GM19193 (cell line): ENCODE data around the gene CADPS2.

Experiments
- POLR2A ChIP-seq: IDR thresholded peaks from 4 replicates; pipeline ENCODE4 v1.6.1; 2011; ENCODE audit not compliant: insufficient read depth, insufficient read length; ENCODE audit errors: extremely low read depth

Gene CADPS2

GRCh38 chr7:122717356-122718089, 168.7 kb downstream of the CADPS2 start:
- TF ChIP-seq POLR2A: no peak

DNA sequence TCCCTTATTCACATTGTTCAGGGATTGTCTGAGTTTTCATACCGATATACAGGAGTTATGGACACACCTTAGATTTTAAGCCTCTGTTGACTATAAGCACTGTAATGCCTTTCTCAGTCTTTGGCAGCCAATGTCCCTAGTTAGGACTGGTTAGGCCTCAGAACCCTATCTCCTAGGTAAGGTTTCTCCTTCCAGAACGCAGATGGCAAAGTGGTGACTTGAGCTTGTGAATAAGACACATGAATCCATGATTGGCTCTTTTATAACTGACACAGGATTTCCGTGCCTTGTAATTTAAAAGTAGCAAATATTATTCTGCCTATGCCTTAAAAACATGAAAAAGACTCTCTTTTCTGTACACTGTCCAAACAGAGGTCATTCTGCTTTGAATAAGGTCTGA, 171.1 kb downstream of the CADPS2 start:
- TF ChIP-seq POLR2A: no peak

DNA sequence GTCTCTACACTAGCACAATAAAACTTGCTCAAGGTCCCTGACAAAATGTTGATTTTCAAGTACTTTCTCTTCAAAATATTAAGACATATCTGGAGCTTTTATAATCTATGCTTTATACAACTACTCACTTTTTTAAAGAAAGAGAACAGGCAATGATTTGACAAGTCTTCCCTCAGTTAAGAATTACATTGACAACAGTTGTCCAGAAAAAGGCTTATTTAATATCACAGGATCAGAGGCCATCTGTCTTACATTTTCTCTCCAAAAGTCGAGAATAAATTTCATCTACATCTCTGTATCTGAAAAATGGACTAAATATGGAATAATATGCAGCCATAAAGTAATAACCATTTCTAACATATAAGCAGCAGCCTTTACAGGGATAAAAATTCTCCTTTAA, 175.3 kb downstream of the CADPS2 start:
- no peak for TF ChIP-seq POLR2A

GRCh38 chr7:122709930-122710646, 176.2 kb downstream of the CADPS2 start:
- no peak for TF ChIP-seq POLR2A

DNA sequence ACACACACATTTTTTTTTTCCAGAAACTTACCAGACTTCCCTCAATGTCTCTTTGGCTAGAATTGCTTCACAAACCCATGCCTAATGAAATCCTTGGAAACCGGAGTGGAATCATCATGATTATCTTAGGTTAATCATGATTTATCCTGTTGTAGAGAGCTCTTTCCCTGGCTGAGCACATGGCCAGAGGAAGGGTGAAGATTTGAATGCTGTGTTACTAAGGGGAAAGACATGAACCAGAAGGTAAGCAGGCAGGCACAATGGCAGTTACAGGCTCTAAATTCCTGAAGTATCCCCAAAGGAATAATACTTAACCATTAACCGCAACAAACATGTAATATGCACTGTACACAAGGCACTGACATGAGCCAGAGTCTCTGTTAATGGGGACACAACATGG, 179.4 kb downstream of the CADPS2 start:
- no peak for TF ChIP-seq POLR2A

DNA sequence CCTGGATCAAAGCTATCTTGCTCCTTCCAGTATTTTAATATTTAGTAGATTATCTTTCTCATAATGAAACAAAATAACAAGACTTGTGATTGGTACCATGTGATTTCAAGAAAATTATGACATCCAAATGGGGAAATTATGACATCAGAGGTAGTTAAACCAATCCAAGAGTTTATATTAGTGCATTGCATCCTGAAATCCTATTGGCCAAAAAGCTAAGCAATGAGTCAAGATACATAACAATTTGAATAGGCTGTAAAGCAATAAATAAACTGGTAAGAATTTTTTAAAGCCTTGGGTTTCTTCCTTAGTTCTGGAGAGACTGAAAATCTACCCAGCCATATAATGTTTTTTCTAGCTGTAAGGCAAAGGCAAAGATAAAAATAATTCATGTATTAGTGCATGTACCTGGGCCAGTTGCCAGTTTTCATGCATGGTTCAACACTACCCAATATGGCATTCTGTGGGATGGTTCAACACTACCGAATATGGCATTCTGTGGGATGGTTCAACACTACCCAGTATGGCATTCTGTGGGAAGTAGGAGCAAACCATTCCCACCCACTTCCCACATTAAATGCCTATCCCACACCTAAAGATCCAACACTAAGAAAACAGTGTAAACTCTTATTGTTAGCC, 183.3 kb downstream of the CADPS2 start, which contains the start of gene RNF148:
Gene RNF148 (minus strand): TSS at position 51 of the 639 bp plus-strand sequence. CDS start 172 bp downstream, outside the sequence.
- TF ChIP-seq POLR2A: no peak

DNA sequence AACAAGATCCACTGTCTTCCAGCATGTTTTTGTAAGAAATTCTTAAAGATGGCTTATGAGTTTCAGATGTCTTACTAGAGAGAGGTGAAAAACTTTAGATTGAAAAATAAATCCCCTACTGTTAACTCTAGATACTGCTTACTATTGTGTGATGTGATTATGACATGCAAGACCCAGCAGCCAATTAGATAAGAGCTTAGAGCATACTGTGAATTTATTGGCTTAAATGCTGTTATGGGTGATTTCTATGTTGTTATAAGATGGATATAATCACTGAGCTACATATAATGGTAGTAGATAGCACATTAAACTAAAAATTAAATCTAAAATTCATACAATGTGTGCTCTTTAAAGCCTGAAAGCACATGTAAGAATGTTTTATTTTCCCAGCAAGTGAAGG, 187.2 kb downstream of the CADPS2 start, which contains the start of gene RNF133:
Gene RNF133 (minus strand): TSS at position 101 of the 400 bp plus-strand sequence. CDS start 199 bp downstream, outside the sequence.
- TF ChIP-seq POLR2A: no peak

DNA sequence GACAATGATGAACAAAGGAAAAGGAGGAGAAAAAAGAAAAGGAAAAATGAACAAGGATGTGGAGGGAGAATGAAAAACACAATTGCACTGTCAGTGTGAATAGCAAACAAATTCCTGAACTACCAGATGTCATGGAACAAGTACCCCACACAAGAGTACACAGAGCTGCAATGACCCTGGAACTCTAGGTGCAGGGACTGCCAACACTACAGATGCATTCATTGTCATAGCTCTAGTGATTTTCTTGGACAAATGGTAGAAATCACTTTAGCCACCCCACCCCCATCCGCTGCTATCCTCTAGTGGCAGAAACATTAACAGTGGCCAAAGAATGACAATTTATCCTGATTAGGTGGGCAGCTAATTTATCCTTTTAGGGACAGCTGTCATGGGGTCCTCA, 190.4 kb downstream of the CADPS2 start:
- TF ChIP-seq POLR2A: no peak

- no peak for TF ChIP-seq POLR2A
Measured at GRCh38 chr7:122694697-122695096, 191.6 kb downstream of the CADPS2 start.

- no peak for TF ChIP-seq POLR2A
Measured at GRCh38 chr7:122692769-122693309, 193.4 kb downstream of the CADPS2 start.

DNA sequence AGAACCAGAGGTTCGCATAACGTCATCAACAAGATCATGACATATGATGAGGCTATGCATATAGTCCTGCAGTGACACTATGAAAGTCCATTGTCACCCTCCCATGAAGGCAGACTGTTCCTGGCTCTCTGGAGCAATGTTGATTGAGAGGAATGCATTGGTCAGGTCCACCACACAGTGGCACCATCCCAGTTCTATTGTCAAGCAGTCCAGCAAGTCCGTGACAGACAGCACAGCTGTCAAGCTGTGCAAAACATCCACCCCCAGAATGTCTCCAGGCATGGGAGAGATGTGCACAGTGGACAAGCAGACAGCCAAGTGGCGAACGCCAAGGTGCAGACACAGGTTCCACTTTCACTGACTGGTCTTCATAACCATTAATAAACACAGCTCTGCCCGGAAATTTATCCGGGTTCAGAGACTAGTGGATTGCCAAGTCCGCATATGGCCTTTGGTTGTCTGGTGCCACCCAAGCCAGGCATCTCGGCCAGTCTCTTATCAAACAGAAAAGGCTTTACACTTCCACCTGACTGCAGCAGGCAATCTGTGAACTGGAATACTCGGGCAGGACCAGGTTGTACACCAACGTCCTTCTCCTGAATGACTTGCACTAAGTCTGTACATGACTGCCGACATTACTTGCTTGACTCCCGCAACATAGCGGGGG, 194.6 kb downstream of the CADPS2 start:
- no peak for TF ChIP-seq POLR2A

GRCh38 chr7:122689346-122690109, 196.7 kb downstream of the CADPS2 start:
- no peak for TF ChIP-seq POLR2A

- TF ChIP-seq POLR2A: no peak
Measured at GRCh38 chr7:122688400-122688998, 197.8 kb downstream of the CADPS2 start.
